Measurements from ENCODE around the gene DOCK1. TPM values are rescaled to one million over a fixed set of nuclear protein-coding genes. Genes with fewer than 3 reads are reported as not detected.

DOCK1 gene
- polyA plus RNA-seq, 1 of the 3 experiments (the other 2 are of a cell fraction) = 15.5 TPM

- peak overlapping the region; percentile 52 for H3K4me2 ChIP-seq
- POLR2A ChIA-PET = no interaction called here
- H3K36me3 ChIP-seq (replicated peaks in 1 of 2; ENCODE audit: control insufficient read depth in 1 of 2, insufficient read depth in 2 of 2, low read length in 1 of 2) = peaks cover 18 to 24% of the 10 kb centered on the region in 2 experiments
- no peaks in the 10 kb centered on the region for H3K27me3 ChIP-seq (ENCODE audit: insufficient read depth)
- peaks cover 0 to 7% of the 10 kb centered on the region in 2 experiments; a peak in 2 of 4 replicates for H3K4me1 ChIP-seq (ENCODE audit: control insufficient read depth in 1 of 2, insufficient read depth in 2 of 2, low read depth in 1 of 2, low read length in 1 of 2)
- peaks cover 12% of the 10 kb centered on the region for H3F3A ChIP-seq (replicated peaks; ENCODE audit: insufficient read depth)
- H2AFZ ChIP-seq (ENCODE audit: low read depth) = no peak overlapping the region
- no peak for DNase-seq
- 80% methylated on average over 6 of the region's 6 CpGs for WGBS (ENCODE audit: low lambda C conversion rate)
- TF ChIP-seq YY1 (IDR thresholded peaks at IDR 0.05; ENCODE audit: low read depth) (no peak), TAF1 (IDR thresholded peaks at IDR 0.05; ENCODE audit: borderline replicate concordance, low read depth, low read length) (no peak)
- no peaks in the 10 kb centered on the region for H3K9me3 ChIP-seq
- H3K9me2 ChIP-seq = no peaks in the 10 kb centered on the region
- CTCF ChIA-PET = no interaction called here
- H3K4me3 ChIP-seq (ENCODE audit: low read depth in 2 of 2, low read length in 1 of 2) = no peak overlapping the region
- H3K9ac ChIP-seq = no peak overlapping the region
- peaks cover 92% of the 10 kb centered on the region for H3K79me2 ChIP-seq (ENCODE audit: insufficient read depth)
- H4K20me1 ChIP-seq (ENCODE audit: insufficient read depth) = peaks cover 38% of the 10 kb centered on the region
- peak overlapping the region in 1 of 2 experiments; percentile 47; a peak in 2 of 4 replicates for H3K27ac ChIP-seq (ENCODE audit: low read depth in 2 of 2, low read length in 1 of 2)
Observed at GRCh38 chr10:126924180-126924914, 19.1 kb downstream of the DOCK1 start.

- no peaks in the 10 kb centered on the region for H3K9me3 ChIP-seq
- H3F3A ChIP-seq (replicated peaks; ENCODE audit: insufficient read depth) = peaks cover 12% of the 10 kb centered on the region
- peaks cover 92% of the 10 kb centered on the region for H3K79me2 ChIP-seq (ENCODE audit: insufficient read depth)
- no peak overlapping the region for H2AFZ ChIP-seq (ENCODE audit: low read depth)
- no peak for DNase-seq
- H3K27me3 ChIP-seq (ENCODE audit: insufficient read depth) = no peaks in the 10 kb centered on the region
- peaks cover 0 to 7% of the 10 kb centered on the region in 2 experiments; a peak in 1 of 4 replicates for H3K4me1 ChIP-seq (ENCODE audit: control insufficient read depth in 1 of 2, insufficient read depth in 2 of 2, low read depth in 1 of 2, low read length in 1 of 2)
- TF ChIP-seq EP300 (IDR thresholded peaks at IDR 0.05; ENCODE audit: borderline replicate concordance in 1 of 2, low read depth in 1 of 2, low read length in 1 of 2) (no peak), GABPA (IDR thresholded peaks at IDR 0.05; ENCODE audit: low read depth) (no peak), NRF1 (IDR thresholded peaks at IDR 0.05; ENCODE audit: low read depth, low read length) (no peak), IRF3 (IDR thresholded peaks at IDR 0.05; ENCODE audit: low read depth, low read length) (no peak), CTCF (IDR thresholded peaks at IDR 0.05) (no peak), NFIC (IDR thresholded peaks at IDR 0.05; ENCODE audit: borderline replicate concordance) (no peak), SIN3A (IDR thresholded peaks at IDR 0.05; ENCODE audit: borderline replicate concordance, low read depth, low read length) (no peak), MXI1 (IDR thresholded peaks at IDR 0.05; ENCODE audit: low read depth, low read length) (no peak)
- WGBS (ENCODE audit: low lambda C conversion rate) = 31% methylated on average over 3 of the region's 3 CpGs
- no peak overlapping the region for H3K9ac ChIP-seq
- CTCF ChIA-PET = no interaction called here
- POLR2A ChIA-PET = no interaction called here
- H3K4me3 ChIP-seq (ENCODE audit: low read depth in 2 of 2, low read length in 1 of 2) = no peak overlapping the region
- H3K4me2 ChIP-seq = peak overlapping the region; percentile 52
- H3K9me2 ChIP-seq = no peaks in the 10 kb centered on the region
- H4K20me1 ChIP-seq (ENCODE audit: insufficient read depth) = peaks cover 40% of the 10 kb centered on the region
- peak overlapping the region in 1 of 2 experiments; percentile 47; a peak in 2 of 4 replicates for H3K27ac ChIP-seq (ENCODE audit: low read depth in 2 of 2, low read length in 1 of 2)
- H3K36me3 ChIP-seq (replicated peaks in 1 of 2; ENCODE audit: control insufficient read depth in 1 of 2, insufficient read depth in 2 of 2, low read length in 1 of 2) = peaks cover 18 to 24% of the 10 kb centered on the region in 2 experiments
Observed at GRCh38 chr10:126924915-126925300, 19.7 kb downstream of the DOCK1 start.

Data from SK-N-SH (cell line).